Osteocyte (in vitro differentiated cells): Measurements from ENCODE around the gene EIF5B. TPM values are rescaled to one million over a fixed set of nuclear protein-coding genes. Genes with fewer than 3 reads are reported as not detected.
"Not testable (repeated sequence)": the region's sequence is repeated elsewhere in the genome, so short reads cannot be mapped to it uniquely, and the experiment has no call there.

Experiments used
- DNase-seq: peaks from one replicate; pipeline ENCODE4 v3.0.0; 2021; ENCODE audit warnings: mixed read lengths; ENCODE audit not compliant: unreplicated experiment; ENCODE audit errors: extremely low spot score
- H3K27ac Mint-ChIP-seq: one replicate; pipeline ENCODE4 v1.8.0; 2021; ENCODE audit warnings: mild to moderate bottlenecking, mixed read lengths; ENCODE audit not compliant: unreplicated experiment
- H3K27me3 Mint-ChIP-seq: one replicate; pipeline ENCODE4 v1.8.0; 2021; ENCODE audit warnings: mixed read lengths; ENCODE audit not compliant: unreplicated experiment
- H3K36me3 Mint-ChIP-seq: one replicate; pipeline ENCODE4 v1.8.0; 2021; ENCODE audit warnings: mixed read lengths; ENCODE audit not compliant: unreplicated experiment
- H3K4me1 Mint-ChIP-seq: one replicate; pipeline ENCODE4 v1.8.0; 2021; ENCODE audit warnings: mixed read lengths; ENCODE audit not compliant: unreplicated experiment
- H3K4me3 Mint-ChIP-seq: one replicate; pipeline ENCODE4 v1.8.0; 2021; ENCODE audit warnings: mild to moderate bottlenecking, moderate library complexity, mixed read lengths; ENCODE audit not compliant: unreplicated experiment
- H3K9me3 Mint-ChIP-seq: one replicate; pipeline ENCODE4 v1.8.0; 2021; ENCODE audit warnings: mixed read lengths; ENCODE audit not compliant: unreplicated experiment
- total RNA-seq: library from RNA; stranded (reverse); gene quantifications from 2 replicates; pipeline ENCODE4 v1.2.1, GENCODE V29; 2021
- TF ChIP-seq, protein P1 (sequence below): fragments of 200-600 bp; sonication (generic); IDR thresholded peaks from 2 replicates; pipeline ENCODE4 v1.5.0; 2021; ENCODE audit warnings: antibody characterized with exemption, mild to moderate bottlenecking, moderate library complexity

The EIF5B gene
- total RNA-seq, 1 donor from 2014 or later = 35.5 TPM

DNA sequence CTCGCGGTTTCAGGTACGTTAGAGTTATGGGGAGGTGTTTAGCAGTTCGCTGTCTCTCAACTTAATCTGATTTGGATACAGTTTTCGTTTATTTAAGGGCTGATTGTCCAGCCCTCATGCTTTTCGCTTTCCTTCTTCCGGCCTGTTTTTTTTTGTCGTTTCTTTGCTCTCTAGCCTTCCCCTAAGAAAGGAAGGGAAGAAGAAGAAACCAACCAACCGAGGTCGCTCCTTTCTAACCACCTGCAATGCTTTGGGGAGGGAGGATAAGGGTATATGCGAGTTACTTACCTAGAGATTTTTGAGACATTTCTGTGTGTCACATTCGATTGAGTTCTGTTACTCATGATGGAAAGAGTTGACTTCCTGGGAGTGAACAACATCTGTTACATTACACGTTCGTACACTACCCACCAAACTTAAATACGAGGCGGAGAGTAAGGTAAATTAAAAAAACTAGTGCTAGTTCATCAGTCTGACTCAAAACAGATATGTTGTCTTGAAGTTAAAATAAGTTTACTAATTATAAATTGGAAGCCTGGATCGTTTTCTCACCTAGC is 918 bp downstream of the EIF5B start:
- Mint-ChIP-seq H3K27me3 (no peaks in the 10 kb centered on the region), H3K27ac (no peak overlapping the region), H3K4me1 (peaks cover 28% of the 10 kb centered on the region), H3K9me3 (no peaks in the 10 kb centered on the region), H3K4me3 (no peak overlapping the region), H3K36me3 (peaks cover 1% of the 10 kb centered on the region)
- TF ChIP-seq, protein P1, sequence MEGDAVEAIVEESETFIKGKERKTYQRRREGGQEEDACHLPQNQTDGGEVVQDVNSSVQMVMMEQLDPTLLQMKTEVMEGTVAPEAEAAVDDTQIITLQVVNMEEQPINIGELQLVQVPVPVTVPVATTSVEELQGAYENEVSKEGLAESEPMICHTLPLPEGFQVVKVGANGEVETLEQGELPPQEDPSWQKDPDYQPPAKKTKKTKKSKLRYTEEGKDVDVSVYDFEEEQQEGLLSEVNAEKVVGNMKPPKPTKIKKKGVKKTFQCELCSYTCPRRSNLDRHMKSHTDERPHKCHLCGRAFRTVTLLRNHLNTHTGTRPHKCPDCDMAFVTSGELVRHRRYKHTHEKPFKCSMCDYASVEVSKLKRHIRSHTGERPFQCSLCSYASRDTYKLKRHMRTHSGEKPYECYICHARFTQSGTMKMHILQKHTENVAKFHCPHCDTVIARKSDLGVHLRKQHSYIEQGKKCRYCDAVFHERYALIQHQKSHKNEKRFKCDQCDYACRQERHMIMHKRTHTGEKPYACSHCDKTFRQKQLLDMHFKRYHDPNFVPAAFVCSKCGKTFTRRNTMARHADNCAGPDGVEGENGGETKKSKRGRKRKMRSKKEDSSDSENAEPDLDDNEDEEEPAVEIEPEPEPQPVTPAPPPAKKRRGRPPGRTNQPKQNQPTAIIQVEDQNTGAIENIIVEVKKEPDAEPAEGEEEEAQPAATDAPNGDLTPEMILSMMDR = no peak
- DNase-seq = no peak

DNA sequence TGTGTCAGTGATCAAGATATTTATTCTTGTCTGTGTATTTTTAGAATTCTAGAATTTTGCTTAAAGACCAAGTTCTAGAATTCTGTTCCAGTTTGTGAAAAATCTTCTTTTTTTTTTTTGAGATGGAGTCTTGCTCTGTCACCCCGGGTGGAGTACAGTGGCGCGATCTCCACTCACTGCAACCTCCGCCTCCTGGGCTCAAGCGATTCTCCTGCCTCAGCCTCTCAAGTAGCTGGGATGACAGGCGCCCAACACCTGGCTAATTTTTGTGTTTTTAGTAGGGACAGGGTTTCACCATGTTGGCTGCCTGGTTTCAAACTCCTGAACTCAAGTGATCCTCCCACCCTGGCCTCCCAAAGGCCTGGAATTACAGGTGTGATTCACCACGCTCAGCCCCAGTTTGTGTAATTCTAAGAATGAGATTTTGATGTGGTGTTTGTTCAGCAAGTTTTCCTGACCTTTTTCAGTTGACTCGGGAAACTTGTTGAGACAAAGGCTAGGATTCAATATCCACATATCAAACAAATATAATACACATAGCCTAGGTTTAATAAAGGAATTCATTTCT is 3.6 kb downstream of the EIF5B start:
- no peak overlapping the region for H3K4me3 Mint-ChIP-seq
- no peak for DNase-seq
- TF ChIP-seq, protein P1 = no peak
- H3K27ac Mint-ChIP-seq = peak overlapping the region; percentile 44
- peaks cover 14% of the 10 kb centered on the region for H3K4me1 Mint-ChIP-seq
- no peaks in the 10 kb centered on the region for H3K27me3 Mint-ChIP-seq
- H3K9me3 Mint-ChIP-seq = no peaks in the 10 kb centered on the region
- H3K36me3 Mint-ChIP-seq = no peaks in the 10 kb centered on the region

DNA sequence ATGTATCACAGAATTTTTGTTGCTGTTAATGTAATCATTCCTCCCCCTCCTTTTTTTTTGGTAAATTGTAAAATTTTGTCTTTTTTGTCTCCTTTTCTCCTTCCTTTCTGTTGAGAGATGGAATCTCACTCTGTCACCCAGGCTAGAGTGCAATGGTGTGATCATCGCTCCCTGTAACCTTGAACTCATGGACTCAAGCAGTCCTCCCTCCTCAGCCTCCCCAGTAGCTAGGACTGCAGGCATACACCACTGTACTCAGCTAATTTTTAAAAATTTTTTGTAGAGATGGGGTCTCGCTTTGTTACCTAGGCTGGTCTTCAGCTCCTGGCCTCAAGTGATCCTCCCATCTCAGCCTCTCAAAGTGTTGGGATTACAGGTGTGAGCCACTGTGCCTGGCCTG is 5.3 kb downstream of the EIF5B start:
- peaks cover 14% of the 10 kb centered on the region for H3K4me1 Mint-ChIP-seq
- H3K9me3 Mint-ChIP-seq = no peaks in the 10 kb centered on the region
- no peaks in the 10 kb centered on the region for H3K27me3 Mint-ChIP-seq
- H3K36me3 Mint-ChIP-seq = no peaks in the 10 kb centered on the region
- TF ChIP-seq, protein P1 = no peak
- no peak overlapping the region for H3K27ac Mint-ChIP-seq
- H3K4me3 Mint-ChIP-seq = no peak overlapping the region
- DNase-seq = no peak

DNA sequence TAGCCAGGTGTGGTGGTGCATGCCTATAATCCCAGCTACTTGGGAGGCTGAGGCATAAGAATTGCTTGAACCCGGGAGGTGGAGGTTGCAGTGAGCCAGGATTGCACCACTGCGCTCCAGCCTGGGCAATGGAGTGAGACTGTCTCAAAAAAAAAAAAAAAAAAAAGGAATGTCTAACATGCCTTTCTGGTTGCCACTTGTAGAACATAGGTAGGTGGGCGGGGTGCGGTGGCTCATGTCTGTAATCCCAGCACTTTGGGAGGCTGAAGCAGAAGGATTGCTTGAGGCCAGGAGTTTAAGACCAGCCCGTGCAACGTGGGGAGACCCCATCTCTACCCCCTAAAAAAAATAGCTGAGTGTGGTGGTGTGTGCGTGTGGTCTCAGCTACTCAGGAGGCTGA is 8.3 kb downstream of the EIF5B start:
- not testable (repeated sequence) for H3K9me3 Mint-ChIP-seq, H3K27ac Mint-ChIP-seq, H3K36me3 Mint-ChIP-seq, H3K4me1 Mint-ChIP-seq, H3K27me3 Mint-ChIP-seq, H3K4me3 Mint-ChIP-seq, DNase-seq

DNA sequence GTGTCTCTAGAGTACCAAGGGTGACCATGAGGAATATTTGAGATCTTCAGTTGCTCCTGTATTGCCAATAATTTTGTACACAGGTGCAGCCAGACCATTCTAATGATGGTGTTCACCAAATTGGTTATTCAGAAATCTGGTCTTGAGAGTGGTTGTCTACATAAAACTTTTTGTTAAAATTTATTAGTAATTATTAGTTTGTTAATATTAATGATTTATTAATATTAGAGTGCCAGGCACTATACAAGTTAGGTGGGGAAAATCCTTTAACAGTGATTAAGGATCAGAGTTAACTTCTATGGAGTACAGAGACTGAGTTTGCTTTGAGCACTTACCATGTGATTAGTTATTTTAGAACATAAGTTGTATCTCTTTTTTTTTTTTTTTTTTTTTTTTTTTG is 9.0 kb downstream of the EIF5B start:
- Mint-ChIP-seq H3K36me3 (no peaks in the 10 kb centered on the region), H3K4me3 (no peak overlapping the region), H3K4me1 (peaks cover 2% of the 10 kb centered on the region), H3K27me3 (no peaks in the 10 kb centered on the region), H3K27ac (no peak overlapping the region), H3K9me3 (no peaks in the 10 kb centered on the region)
- DNase-seq = no peak
- TF ChIP-seq, protein P1 = no peak
